Glutamatergic neuron (in vitro differentiated cells): ENCODE data around the gene CRTAC1. TPM values are rescaled to one million over a fixed set of nuclear protein-coding genes. Genes with fewer than 3 reads are reported as not detected.

ENCODE experiments used
- DNase-seq: peaks from one replicate; pipeline ENCODE4 v3.0.0; 2022
- H3K27ac Mint-ChIP-seq: one replicate; pipeline ENCODE4 v1.8.0; 2020; ENCODE audit warnings: mild to moderate bottlenecking, mixed read lengths, inconsistent platforms; ENCODE audit not compliant: unreplicated experiment
- H3K27me3 Mint-ChIP-seq: one replicate; pipeline ENCODE4 v1.8.0; 2020; ENCODE audit warnings: mild to moderate bottlenecking, moderate library complexity, mixed read lengths, inconsistent platforms; ENCODE audit not compliant: unreplicated experiment
- H3K36me3 Mint-ChIP-seq: one replicate; pipeline ENCODE4 v1.8.0; 2020; ENCODE audit warnings: mild to moderate bottlenecking, mixed read lengths, inconsistent platforms; ENCODE audit not compliant: unreplicated experiment
- H3K4me1 Mint-ChIP-seq: one replicate; pipeline ENCODE4 v1.8.0; 2020; ENCODE audit warnings: mild to moderate bottlenecking, low read depth, mixed read lengths, inconsistent platforms; ENCODE audit not compliant: unreplicated experiment
- H3K4me3 Mint-ChIP-seq: one replicate; pipeline ENCODE4 v1.8.0; 2020; ENCODE audit warnings: mild to moderate bottlenecking, mixed read lengths, inconsistent platforms; ENCODE audit not compliant: unreplicated experiment
- H3K9me3 Mint-ChIP-seq: one replicate; pipeline ENCODE4 v1.8.0; 2020; ENCODE audit warnings: mild to moderate bottlenecking, moderate library complexity, mixed read lengths, inconsistent platforms; ENCODE audit not compliant: unreplicated experiment
- total RNA-seq: library from RNA; stranded (reverse); fragmentation: NEBNext Ultra II Directional; extraction: Animal tissue kit (Norgen Biotek cat#: 25700); gene quantifications from one replicate; pipeline ENCODE4 v1.2.1, GENCODE V29; 2021; ENCODE audit not compliant: unreplicated experiment
- TF ChIP-seq, protein P1 (sequence below): fragments of 200-600 bp; sonication (generic); IDR thresholded peaks from one replicate; pipeline ENCODE4 v1.5.0; 2021; ENCODE audit not compliant: partially characterized antibody, unreplicated experiment

CRTAC1 gene
- total RNA-seq, 1 donor from 2014 or later: 2.5 TPM

DNA sequence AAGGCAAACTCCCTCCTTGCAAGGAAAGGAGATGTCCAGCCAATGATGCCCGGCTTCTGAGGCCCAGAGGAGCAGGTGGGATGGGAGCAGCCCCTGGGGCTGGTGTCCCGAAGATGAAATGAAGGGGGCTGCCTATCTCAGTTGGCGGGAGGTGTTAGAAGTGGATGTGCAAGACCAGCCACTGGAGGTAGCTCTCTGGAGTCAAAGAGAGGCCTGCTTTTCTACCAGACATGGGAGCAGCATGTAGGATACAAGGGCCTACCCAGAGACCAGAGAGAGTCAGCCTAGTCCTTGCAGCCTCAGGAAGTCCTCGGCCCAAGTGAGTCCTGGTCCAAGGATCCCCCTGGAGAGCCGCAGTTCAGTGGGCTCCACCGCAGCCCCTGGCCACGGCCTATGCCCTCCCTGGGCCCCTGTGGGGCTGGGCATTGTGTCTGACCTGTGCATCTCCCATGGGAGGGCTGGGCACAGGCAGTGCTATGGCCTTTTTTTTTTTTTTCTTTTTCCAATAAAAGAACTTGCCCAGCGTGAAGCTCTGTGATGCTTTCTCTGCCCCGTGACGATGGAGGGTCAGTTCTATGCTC, 163.1 kb downstream of the CRTAC1 start:
- peaks cover 3% of the 10 kb centered on the region for H3K9me3 Mint-ChIP-seq
- H3K36me3 Mint-ChIP-seq: peaks cover 12% of the 10 kb centered on the region
- no peak overlapping the region for H3K4me3 Mint-ChIP-seq
- TF ChIP-seq, protein P1, sequence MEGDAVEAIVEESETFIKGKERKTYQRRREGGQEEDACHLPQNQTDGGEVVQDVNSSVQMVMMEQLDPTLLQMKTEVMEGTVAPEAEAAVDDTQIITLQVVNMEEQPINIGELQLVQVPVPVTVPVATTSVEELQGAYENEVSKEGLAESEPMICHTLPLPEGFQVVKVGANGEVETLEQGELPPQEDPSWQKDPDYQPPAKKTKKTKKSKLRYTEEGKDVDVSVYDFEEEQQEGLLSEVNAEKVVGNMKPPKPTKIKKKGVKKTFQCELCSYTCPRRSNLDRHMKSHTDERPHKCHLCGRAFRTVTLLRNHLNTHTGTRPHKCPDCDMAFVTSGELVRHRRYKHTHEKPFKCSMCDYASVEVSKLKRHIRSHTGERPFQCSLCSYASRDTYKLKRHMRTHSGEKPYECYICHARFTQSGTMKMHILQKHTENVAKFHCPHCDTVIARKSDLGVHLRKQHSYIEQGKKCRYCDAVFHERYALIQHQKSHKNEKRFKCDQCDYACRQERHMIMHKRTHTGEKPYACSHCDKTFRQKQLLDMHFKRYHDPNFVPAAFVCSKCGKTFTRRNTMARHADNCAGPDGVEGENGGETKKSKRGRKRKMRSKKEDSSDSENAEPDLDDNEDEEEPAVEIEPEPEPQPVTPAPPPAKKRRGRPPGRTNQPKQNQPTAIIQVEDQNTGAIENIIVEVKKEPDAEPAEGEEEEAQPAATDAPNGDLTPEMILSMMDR: no peak
- no peak overlapping the region for H3K27ac Mint-ChIP-seq
- H3K27me3 Mint-ChIP-seq: peaks cover 3% of the 10 kb centered on the region
- no peak for DNase-seq
- peaks cover 3% of the 10 kb centered on the region for H3K4me1 Mint-ChIP-seq

DNA sequence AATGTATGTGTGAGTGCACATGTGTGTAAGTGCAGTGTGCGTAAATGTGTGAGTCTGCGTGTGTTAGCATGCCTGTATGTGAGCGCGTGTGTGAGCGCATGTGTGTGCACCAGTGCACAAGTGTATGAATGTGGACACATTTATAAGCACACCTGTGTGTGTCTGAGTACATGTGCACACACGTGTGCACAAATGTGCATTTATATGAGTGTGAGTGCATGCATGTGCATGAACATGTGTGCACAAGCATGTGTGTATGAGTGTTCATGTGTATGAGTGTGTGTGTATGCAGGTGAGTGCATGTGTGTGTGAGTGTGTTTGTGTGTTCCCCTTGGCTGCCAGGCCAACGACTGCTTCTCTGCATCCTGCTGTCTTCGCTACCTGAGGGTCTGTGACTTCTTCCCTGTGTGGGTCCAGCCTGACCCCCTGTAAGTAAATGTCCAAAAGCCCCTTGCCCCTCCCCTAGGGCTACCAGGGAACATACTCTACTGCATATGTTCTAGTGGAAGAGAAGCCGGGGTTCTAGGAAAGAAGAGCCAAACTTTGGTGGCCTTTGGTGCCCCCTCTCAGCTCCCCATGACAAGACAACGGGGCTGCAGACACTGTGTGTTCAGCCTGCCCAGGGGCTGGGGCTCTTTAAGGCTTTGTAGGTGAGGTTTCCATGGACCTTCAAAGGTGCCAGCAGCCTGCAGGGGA, 163.7 kb downstream of the CRTAC1 start:
- Mint-ChIP-seq H3K4me1 (peaks cover 7% of the 10 kb centered on the region), H3K27me3 (peaks cover 3% of the 10 kb centered on the region), H3K36me3 (peaks cover 12% of the 10 kb centered on the region), H3K9me3 (peaks cover 3% of the 10 kb centered on the region), H3K4me3 (no peak overlapping the region), H3K27ac (no peak overlapping the region)
- TF ChIP-seq, protein P1: no peak
- no peak for DNase-seq

GRCh38 chr10:97865488-97865887, 164.9 kb downstream of the CRTAC1 start:
- Mint-ChIP-seq H3K4me3 (no peak overlapping the region), H3K4me1 (peaks cover 10% of the 10 kb centered on the region), H3K27me3 (peaks cover 3% of the 10 kb centered on the region), H3K9me3 (peaks cover 2% of the 10 kb centered on the region), H3K27ac (no peak overlapping the region), H3K36me3 (peaks cover 12% of the 10 kb centered on the region)
- TF ChIP-seq, protein P1: no peak
- DNase-seq: no peak

DNA sequence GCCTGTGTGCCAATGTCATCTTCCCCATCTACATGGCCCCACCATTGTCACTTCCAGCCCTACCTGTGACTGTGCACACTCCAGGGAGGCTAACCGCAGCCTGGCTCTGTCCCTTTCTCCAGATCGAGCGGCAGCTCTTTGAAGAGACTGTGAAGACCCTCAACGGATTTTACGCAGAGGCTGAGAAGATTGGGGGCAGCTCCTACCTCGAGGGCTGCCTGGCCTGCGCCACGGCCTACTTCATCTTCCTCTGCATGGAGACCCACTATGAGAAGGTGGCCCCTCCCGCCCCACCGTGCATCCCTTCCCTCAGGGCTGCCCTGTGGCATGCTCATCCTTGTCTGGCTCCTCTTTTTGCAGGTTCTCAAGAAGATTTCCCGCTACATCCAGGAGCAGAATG, 166.6 kb downstream of the CRTAC1 start:
- DNase-seq: no peak
- Mint-ChIP-seq H3K4me3 (no peak overlapping the region), H3K27ac (no peak overlapping the region), H3K27me3 (no peaks in the 10 kb centered on the region), H3K4me1 (peaks cover 15% of the 10 kb centered on the region), H3K9me3 (peaks cover 2% of the 10 kb centered on the region), H3K36me3 (peaks cover 12% of the 10 kb centered on the region)
- TF ChIP-seq, protein P1: no peak

DNA sequence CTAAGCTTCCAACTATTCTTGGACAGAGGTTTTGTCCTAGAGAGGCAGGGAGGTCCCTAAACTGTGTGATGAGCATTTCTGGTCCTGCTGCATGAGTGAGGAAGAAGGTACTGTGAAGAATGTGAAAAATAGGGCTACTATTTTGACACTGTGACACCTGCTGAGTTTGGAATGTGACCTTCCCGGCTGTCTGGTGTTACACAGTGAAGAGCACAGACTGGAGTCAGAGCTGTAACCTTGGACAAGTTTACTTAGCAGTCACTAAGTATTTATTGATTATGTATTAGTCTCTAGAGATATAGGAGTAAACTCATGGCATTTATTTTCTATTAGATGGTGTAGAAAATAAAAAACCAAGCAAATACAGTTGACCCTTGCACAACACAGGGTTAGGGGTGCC, 168.5 kb downstream of the CRTAC1 start:
- Mint-ChIP-seq H3K36me3 (peaks cover 12% of the 10 kb centered on the region), H3K27ac (no peak overlapping the region), H3K4me1 (peaks cover 15% of the 10 kb centered on the region), H3K4me3 (no peak overlapping the region), H3K27me3 (peaks cover 2% of the 10 kb centered on the region), H3K9me3 (peaks cover 2% of the 10 kb centered on the region)
- TF ChIP-seq, protein P1: no peak
- DNase-seq: no peak
